Measurements from ENCODE around the gene CST3.
A peak's percentile ranks its signal among the peaks of the same experiment; 100 is the strongest.
"Not testable (repeated sequence)": the region's sequence is repeated elsewhere in the genome, so short reads cannot be mapped to it uniquely, and the experiment has no call there.

CST3 gene

GRCh38 chr20:23631226-23631822 is 6.4 kb downstream of the CST3 start:
- DNase-seq (ENCODE audit: low read depth), result no peak
- H3K4me3 ChIP-seq (ENCODE audit: low read depth, low read length), result no peak overlapping the region

GRCh38 chr20:23630392-23630849 is 7.3 kb downstream of the CST3 start:
- H3K4me3 ChIP-seq (ENCODE audit: low read depth, low read length), result no peak overlapping the region
- DNase-seq (ENCODE audit: low read depth), result no peak

DNA sequence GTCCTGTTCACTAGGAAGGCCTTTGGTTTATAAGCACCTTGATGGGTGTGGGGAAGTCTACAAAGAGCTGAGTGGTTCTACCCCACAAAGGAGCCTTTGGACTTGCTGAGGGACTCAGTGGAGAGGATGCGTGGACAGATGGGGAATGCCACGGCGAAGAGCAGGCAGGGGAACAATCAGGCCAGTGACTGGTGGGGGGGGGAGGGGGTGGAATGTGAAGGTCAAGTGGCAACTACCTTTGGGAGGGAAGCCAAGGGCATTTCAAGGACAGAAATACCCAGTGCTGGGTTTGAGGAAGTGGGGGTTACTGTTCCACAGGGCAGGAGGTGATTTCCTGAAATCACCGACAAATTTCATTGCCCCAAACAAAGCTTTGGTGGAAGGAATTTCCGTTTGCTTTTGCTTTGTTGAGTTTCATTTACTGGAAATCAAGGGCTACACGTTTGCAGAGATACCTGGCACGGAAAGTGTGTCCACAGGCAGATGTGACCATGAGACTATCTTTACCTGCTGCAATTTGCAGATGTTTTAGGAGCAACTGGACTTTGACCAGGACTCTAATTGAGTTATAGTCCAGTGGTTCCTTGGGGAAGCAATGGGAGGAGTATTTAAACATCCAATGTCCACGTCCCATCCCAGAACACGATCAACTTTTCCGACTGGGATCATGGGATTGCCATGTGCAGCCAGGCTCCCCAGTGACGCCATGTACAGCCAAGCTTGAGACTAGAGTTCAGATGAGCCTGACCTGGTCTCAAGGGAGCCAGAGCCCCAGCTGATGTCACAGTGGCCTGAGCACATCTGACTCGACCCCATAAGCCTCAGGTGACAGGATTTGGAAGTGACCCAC is 8.0 kb downstream of the CST3 start:
- H3K4me3 ChIP-seq (ENCODE audit: low read depth, low read length), result no peak overlapping the region
- DNase-seq (ENCODE audit: low read depth), result no peak

DNA sequence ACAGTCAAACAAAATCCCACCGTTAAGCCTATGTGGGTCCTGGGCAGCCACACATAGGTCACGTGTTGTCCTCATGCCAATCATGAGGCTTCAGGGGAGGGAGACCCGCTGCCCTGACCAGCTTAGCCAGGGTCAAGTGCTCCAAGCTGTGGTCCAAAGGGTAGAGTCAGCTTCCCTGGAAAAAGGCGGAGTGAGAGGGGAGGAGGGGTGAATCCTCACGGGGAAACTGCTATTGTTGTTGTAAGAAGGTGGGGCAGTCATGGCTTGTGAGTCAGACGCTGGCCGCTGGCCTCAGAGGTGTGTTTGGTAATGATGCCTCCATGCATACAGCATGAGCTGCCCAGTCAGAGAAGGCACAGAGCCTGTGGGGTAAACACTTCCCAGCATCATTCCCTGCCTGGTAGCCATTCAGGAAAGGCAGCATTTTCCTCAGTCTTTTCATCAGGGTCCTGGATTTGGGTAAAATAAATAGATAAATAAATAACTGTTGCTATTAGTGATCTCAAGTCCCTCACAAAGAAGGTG is 8.7 kb downstream of the CST3 start:
- peak; percentile 72 for DNase-seq (ENCODE audit: low read depth)
- no peak overlapping the region for H3K4me3 ChIP-seq (ENCODE audit: low read depth, low read length)

DNA sequence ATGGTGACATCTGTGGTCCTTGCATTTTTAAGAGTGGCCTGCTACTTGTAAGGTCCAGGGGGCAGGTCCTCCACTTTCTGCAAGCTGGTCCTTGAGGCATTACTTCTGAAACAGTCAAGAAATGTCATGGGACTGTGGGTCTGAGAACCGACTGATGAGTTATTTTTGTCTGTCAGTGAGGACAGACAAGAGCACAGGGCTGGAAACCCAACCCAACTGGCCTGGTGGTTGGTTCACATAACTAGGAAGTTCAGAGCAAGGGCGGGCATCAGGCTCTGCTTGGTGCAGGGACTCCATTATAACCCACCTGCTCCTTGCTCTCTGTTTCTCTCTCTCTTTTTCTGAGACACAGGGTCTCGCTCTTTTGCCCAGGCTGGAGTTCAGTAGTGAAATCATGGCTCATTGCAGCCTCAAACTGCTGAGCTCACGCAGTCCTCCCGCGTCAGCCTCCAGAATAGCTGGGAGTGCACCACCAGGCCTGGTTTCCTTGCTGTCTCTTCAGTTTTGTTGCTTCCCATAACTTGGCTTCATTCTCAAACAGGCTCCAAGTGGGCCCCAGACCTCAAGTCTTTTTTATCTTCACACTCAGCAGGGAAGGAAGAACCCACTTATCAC is 9.2 kb downstream of the CST3 start:
- DNase-seq (ENCODE audit: low read depth), result no peak
- no peak overlapping the region for H3K4me3 ChIP-seq (ENCODE audit: low read depth, low read length)

- DNase-seq (ENCODE audit: low read depth), result no peak
- no peak overlapping the region for H3K4me3 ChIP-seq (ENCODE audit: low read depth, low read length)
Measured at GRCh38 chr20:23627501-23627900, 10.3 kb downstream of the CST3 start.

DNA sequence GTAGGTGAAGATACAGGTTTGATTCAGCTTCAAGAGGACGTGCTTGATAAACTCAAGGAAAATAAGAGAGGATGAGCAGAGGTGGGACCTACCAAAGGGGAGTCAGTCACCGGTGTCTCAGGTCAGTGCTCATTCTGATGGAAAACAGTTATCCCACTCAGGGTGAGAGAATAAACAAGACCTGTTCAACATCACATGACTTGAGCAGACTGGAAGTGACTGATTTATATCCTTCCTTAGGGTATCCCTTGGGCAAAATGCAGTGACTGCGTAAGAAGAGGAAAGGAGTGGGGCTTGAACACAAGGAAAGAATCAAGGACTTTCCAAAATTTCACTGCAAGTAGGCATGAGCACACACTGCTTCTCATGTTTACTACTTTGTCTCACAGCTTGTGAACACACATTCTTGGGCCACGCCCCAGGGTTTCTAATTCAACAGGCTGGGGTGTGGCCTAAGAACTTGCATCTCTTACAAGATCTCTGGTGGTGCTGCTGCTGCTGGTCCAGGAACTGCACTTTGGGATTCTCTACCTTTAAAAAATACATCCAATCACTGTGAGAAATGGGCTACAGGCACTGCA is 11.6 kb downstream of the CST3 start:
- no peak for DNase-seq (ENCODE audit: low read depth)
- H3K4me3 ChIP-seq (ENCODE audit: low read depth, low read length), result no peak overlapping the region

DNA sequence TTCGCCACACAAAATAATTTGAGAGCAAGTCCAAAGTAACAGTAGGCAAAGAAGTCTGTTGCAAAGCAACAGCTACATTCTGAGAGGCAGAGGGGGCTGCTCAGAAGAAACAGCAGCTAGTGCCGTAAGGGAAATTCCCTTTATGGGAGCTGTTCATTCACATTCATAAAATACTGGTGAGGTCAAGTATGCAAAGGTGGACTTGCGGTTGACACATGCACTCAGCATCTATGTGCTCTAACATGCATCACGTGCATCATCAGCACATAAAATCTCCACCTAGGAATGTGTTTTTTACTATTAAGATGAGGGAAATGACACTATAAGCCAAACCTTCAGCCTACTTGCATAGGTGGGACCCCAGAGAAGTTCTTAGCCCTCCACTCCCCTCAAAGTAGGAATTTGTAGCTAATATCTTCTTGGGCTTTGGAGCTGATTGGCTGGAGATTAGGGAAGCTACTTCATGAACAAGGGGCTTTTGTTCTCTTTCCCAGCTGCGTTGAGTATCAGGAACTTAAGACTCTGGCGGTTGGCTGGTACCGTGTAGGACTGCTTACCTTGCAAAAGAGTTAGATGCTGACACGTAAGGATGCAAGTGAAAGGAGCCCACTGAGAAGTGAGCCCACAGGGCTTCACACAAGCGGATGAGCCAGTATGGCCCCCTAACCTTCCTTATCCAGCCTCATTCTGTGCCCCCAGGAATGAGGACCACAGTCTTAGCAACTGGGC is 12.4 kb downstream of the CST3 start:
- DNase-seq (ENCODE audit: low read depth), result no peak
- no peak overlapping the region for H3K4me3 ChIP-seq (ENCODE audit: low read depth, low read length)

DNA sequence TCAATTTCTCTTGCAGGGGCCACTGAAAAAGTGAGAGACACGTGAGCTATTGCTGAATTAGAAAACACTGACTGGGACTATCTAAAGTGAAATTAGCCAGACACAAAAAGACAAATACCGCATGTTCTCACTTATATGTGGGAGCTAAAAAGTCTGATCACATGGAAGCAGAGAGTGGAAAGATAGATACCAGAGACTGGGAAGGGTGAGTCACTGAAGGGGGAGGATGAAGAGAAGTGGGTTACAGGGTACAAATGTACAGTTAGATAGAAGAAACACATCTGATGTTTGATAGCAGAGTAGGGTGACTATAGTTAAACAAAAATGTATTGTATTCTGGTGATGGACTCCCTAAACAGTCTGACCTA is 13.4 kb downstream of the CST3 start:
- DNase-seq (ENCODE audit: low read depth), result no peak
- no peak overlapping the region for H3K4me3 ChIP-seq (ENCODE audit: low read depth, low read length)

GRCh38 chr20:23623666-23624323 is 14.0 kb downstream of the CST3 start:
- no peak for DNase-seq (ENCODE audit: low read depth)
- no peak overlapping the region for H3K4me3 ChIP-seq (ENCODE audit: low read depth, low read length)

DNA sequence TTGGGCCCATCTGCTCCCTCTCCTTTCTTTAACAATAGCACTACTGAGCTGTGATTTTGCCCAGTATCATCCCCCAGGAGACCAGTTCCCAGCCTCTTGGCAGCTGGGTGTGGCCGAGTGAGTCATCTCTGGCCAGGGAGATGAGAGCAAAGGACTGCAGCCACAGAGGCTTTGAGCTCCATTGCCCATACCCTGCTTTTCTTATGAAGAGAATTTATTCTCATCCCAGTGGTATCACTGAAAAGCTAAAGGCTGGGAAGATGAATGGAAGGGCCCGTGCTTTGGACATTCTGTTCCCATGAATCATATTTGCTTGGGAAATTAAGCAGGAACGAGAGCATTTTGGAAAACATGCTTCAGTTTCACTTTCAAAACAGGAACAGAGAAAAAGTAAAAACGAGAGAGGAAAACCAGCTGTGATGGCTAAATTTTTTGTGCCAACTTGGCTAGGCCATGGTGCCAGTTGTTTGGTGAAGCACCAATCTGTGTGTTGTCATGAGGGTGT is 14.9 kb downstream of the CST3 start:
- H3K4me3 ChIP-seq (ENCODE audit: low read depth, low read length), result peak overlapping the region; percentile 20
- DNase-seq (ENCODE audit: low read depth), result peak; percentile 97

- not testable (repeated sequence) for DNase-seq (ENCODE audit: low read depth); H3K4me3 ChIP-seq (ENCODE audit: low read depth, low read length)
Measured at GRCh38 chr20:23622401-23622800, 15.4 kb downstream of the CST3 start.

GRCh38 chr20:23620670-23621386 is 16.9 kb downstream of the CST3 start:
- H3K4me3 ChIP-seq (ENCODE audit: low read depth, low read length); DNase-seq (ENCODE audit: low read depth): not testable (repeated sequence)

DNA sequence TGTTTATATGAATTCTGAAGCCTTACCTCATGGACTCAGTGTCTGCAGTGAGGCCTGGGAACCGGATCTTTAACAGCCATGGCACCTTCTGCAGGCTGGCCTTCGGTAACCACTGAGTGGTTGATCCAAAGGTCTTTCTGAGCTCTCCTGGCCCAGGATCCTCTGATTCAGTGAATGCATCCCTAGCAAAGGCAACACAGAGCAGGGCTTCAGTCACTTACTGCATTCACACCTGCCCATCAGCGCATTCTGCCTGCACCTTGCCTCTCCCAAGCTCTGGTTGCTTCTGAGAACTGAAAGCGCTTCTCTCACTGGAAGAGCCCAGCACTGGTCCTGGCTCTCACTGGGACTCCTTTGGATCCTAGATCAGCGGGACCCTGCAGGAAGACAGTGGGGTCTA is 23.6 kb downstream of the CST3 start:
- no peak for DNase-seq (ENCODE audit: low read depth)

GRCh38 chr20:23613676-23614075 is 24.1 kb downstream of the CST3 start:
- no peak overlapping the region for H3K4me3 ChIP-seq (ENCODE audit: low read depth, low read length)
- DNase-seq (ENCODE audit: low read depth), result peak; percentile 45

More for the DNA sequence above, 23.6 kb downstream of the CST3 start:
- no peak overlapping the region for H3K4me3 ChIP-seq (ENCODE audit: low read depth, low read length)

GRCh38 chr20:23612396-23612795 is 25.4 kb downstream of the CST3 start:
- no peak overlapping the region for H3K4me3 ChIP-seq (ENCODE audit: low read depth, low read length)
- DNase-seq (ENCODE audit: low read depth), result no peak

GRCh38 chr20:23609486-23610109 is 28.2 kb downstream of the CST3 start:
- DNase-seq (ENCODE audit: low read depth), result no peak
- no peak overlapping the region for H3K4me3 ChIP-seq (ENCODE audit: low read depth, low read length)

All from skeletal muscle cell (primary cell).